Left forelimb (tissue), 1 donor: ENCODE data around the gene C1orf146.
"Not testable (repeated sequence)": the region's sequence is repeated elsewhere in the genome, so short reads cannot be mapped to it uniquely, and the experiment has no call there.

ENCODE experiments used
- DNase-seq: peaks from one replicate; pipeline ENCODE4 v3.0.0-alpha.2; 2018; ENCODE audit warnings: low spot score

Gene C1orf146

GRCh38 chr1:92274939-92275338, 57.2 kb downstream of the C1orf146 start:
- DNase-seq, result no peak

- no peak for DNase-seq
Observed at GRCh38 chr1:92276082-92276481, 58.4 kb downstream of the C1orf146 start.

DNA sequence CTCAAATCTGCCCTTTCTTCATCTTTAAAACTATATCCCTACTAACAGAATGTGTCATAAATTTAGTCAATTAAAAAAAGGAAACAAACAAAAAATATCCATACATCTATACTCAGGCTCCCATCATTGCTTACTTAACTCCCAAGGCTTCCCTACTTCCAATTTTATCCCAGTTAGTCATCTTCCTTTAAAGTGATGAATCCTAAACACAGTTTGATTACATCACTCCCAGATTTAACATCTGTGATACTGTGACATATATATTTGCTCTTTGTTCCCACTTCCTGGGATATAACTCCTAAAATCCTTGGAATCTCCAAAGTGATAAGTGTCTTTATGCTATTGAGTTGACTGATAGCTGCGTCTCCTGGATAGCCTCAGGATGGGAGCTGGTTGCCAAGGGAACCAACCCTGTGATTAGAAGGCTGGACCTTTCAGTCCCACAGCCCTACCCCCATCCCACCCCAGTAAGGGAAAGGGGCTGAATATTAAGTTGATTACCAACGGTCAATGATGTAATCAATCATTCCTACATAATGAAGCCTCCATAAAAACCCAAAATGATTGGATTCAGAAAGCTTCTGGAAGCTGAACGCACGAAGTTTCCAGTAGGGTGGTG, 59.5 kb downstream of the C1orf146 start:
- no peak for DNase-seq

- not testable (repeated sequence) for DNase-seq
Observed at GRCh38 chr1:92279781-92280180, 62.1 kb downstream of the C1orf146 start.

DNA sequence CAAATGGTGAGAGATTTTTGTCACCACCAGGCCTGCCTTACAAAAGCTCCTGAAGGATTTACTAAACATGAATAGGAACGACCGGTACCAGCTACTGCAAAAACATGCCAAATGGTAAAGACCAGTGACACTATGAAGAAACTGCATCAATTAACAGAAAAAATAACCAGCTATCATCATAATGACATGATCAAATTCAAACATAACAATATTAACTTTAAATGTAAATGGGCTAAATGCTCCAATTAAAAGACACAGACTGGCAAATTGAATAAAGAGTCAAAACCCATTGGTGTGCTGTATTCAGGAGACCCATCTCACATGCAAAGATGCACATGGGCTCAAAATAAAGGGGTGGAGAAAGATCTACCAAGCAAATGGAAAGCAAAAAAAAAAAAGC, 63.7 kb downstream of the C1orf146 start:
- DNase-seq, result not testable (repeated sequence)

DNA sequence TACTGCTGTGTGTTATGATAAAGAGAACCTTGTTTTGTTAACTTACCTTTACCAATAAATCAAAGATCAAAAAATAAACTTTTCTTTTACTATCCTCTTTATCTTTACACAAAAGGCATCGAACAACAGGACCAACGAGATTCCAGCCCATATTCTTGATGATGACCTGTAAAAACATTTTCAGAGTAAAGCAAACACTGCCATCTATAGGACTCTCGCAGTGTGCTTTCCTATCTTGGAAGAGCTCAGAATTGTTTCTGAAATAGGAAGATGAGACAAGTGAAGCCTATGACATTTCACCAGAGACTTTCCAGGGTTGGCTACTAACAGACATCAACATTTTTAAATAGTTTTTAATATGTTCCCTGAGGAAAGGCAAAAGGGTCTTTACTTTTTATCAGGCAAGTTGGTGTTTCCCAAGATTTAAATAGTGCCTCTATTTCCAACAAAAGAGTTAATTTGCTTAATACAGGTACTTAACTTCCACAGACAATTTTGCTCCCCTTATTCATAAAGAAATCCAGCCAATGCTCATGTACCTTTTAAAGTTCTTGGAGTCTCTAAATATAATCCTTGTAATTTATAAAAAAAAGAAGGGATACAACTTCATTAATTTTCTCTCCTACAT, 73.8 kb downstream of the C1orf146 start:
- no peak for DNase-seq
